ENCODE measurements around the gene KIF3C. TPM values are rescaled to one million over a fixed set of nuclear protein-coding genes. Genes with fewer than 3 reads are reported as not detected.
A peak's percentile ranks its signal among the peaks of the same experiment; 100 is the strongest.

The KIF3C gene
- total and polyA plus RNA-seq, 2 of the 4 experiments (the other 2 are of a cell fraction): 8.3 to 15.4 TPM

DNA sequence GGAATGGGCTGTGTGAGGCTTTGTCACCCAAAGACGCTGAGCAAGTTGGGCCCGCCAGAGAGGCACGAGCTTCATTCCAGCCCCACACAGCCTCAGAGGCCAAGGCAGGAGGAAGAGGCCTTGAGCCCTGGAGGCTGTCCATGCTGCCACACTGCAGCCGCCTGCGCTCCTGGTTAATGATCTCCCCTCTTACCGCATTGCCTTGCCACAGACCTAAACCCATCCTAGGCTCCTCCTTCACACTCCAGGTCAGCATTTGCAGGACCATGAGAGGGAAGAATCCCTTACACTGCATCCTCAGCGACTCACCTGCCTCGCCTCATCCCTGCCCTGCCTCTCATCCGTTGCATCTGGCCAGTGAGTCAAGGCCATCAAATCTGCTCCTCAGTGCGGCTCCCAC lies 24.6 kb downstream of the KIF3C start:
- ChIA-PET CTCF (no interaction called here), POLR2A (ENCODE audit: unreplicated experiment) (no interaction called here)
- 95% methylated on average over 4 of the region's 10 CpGs; no CpG with 5 or more reads in 1 of the 2 experiments for WGBS, 2 experiments (ENCODE audit: extremely low coverage in 2 of 2, insufficient read length in 1 of 2)
- no peak overlapping the region for H3K56ac ChIP-seq (ENCODE audit: extremely low read depth, insufficient read depth, low read length)
- H3K4me1 ChIP-seq (ENCODE audit: control insufficient read depth, insufficient read depth, low read length): peaks cover 2% of the 10 kb centered on the region
- H3K4me2 ChIP-seq (ENCODE audit: low read depth, low read length): no peak overlapping the region
- H3K4ac ChIP-seq (ENCODE audit: low read depth, low read length): no peak overlapping the region
- no peak for TF ChIP-seq MAFK (IDR thresholded peaks at IDR 0.05; ENCODE audit: low read depth, low read length)
- TF ChIP-seq, protein P1, sequence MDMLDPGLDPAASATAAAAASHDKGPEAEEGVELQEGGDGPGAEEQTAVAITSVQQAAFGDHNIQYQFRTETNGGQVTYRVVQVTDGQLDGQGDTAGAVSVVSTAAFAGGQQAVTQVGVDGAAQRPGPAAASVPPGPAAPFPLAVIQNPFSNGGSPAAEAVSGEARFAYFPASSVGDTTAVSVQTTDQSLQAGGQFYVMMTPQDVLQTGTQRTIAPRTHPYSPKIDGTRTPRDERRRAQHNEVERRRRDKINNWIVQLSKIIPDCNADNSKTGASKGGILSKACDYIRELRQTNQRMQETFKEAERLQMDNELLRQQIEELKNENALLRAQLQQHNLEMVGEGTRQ (IDR thresholded peaks at IDR 0.05; ENCODE audit: low read depth, low read length): no peak
- no peak for TF ChIP-seq FOS (IDR thresholded peaks at IDR 0.05; ENCODE audit: low read depth, low read length)
- no peak for TF ChIP-seq RCOR1 (IDR thresholded peaks at IDR 0.05; ENCODE audit: insufficient replicate concordance, low read length)
- TF ChIP-seq SMC3 (IDR thresholded peaks at IDR 0.05; ENCODE audit: low read depth, low read length): no peak
- TF ChIP-seq RFX5 (IDR thresholded peaks at IDR 0.05; ENCODE audit: low read depth, low read length): no peak
- TF ChIP-seq POLR2A (IDR thresholded peaks at IDR 0.05; ENCODE audit: low read depth, low read length): no peak
- no peaks in the 10 kb centered on the region for H3K27me3 ChIP-seq (ENCODE audit: control insufficient read depth, insufficient read depth, low read length)
- H2BK120ac ChIP-seq (ENCODE audit: low read depth, low read length): no peak overlapping the region
- no peak overlapping the region for H2AK5ac ChIP-seq (ENCODE audit: low read depth, low read length)
- no peak overlapping the region for H3K27ac ChIP-seq (ENCODE audit: insufficient read depth, low read length)
- H4K20me1 ChIP-seq (ENCODE audit: insufficient read depth, low read length): no peaks in the 10 kb centered on the region; the same call in 1 of the 2 replicates
- ATAC-seq (ENCODE audit: low read depth): no peak
- H3K14ac ChIP-seq (replicated peaks; ENCODE audit: low read depth, low read length): no peak overlapping the region
- in situ Hi-C loops (cut with MboI; ENCODE audit: low sequenced_read_pairs): loop anchor here (25.0 kb wide), 1 partner anchor 380 kb away; the partner anchor contains the start of genes ADGRF3 and SELENOI
- H3K18ac ChIP-seq (ENCODE audit: low read depth, low read length): no peak overlapping the region
- H4K5ac ChIP-seq (ENCODE audit: low read depth, low read length): no peak overlapping the region
- no peak overlapping the region for H2BK15ac ChIP-seq (ENCODE audit: low read depth, low read length)
- H2AK9ac ChIP-seq (replicated peaks; ENCODE audit: low read depth, low read length, poor library complexity): peak overlapping the region; percentile 7
- no peak for DNase-seq
- H2BK5ac ChIP-seq (ENCODE audit: low read depth, low read length, poor library complexity, severe bottlenecking): no peak overlapping the region
- H3K79me1 ChIP-seq (ENCODE audit: low read depth in 1 of 2, low read length in 2 of 2): peaks cover 0 to 7% of the 10 kb centered on the region in 2 experiments; a peak in 2 of 4 replicates
- H3K36me3 ChIP-seq (ENCODE audit: control insufficient read depth, insufficient read depth, low read length): peaks cover 16% of the 10 kb centered on the region; the same call in 1 of the 2 replicates
- no TSS peak for BruUV-seq (replicated peaks)
- no peak overlapping the region for H3K4me3 ChIP-seq (ENCODE audit: insufficient read depth, low read depth, low read length)
- intact Hi-C loops (cut with micrococcal nuclease): no loop called here
- dilution Hi-C loops (cut with HindIII; ENCODE audit: low sequenced_read_pairs, unreplicated experiment): no loop called here
- H2BK20ac ChIP-seq (ENCODE audit: low read depth, low read length): no peak overlapping the region
- H3K9me3 ChIP-seq (ENCODE audit: control insufficient read depth, insufficient read depth, low read length): no peaks in the 10 kb centered on the region
- no peak overlapping the region for H4K8ac ChIP-seq (ENCODE audit: low read depth in 2 of 2, low read length in 2 of 2)
- H3K9me1 ChIP-seq (ENCODE audit: insufficient read depth, low read length): peaks cover 4% of the 10 kb centered on the region; the same call in 1 of the 2 replicates
- no peak overlapping the region for H3K23ac ChIP-seq (ENCODE audit: low read depth, low read length)
- no peak overlapping the region for H2AFZ ChIP-seq (replicated peaks; ENCODE audit: low read length, poor library complexity)
- no peak overlapping the region for H4K91ac ChIP-seq (ENCODE audit: insufficient read depth, low read depth, low read length)
- no peak overlapping the region for H3K9ac ChIP-seq (ENCODE audit: low read depth, low read length)

All from IMR-90 (cell line).